Ectodermal cell (in vitro differentiated cells): Measurements from ENCODE around the gene NTHL1.
"Not testable (repeated sequence)": the region's sequence is repeated elsewhere in the genome, so short reads cannot be mapped to it uniquely, and the experiment has no call there.

Experiments used
- H3K27ac ChIP-seq: 2 replicates; pipeline ENCODE4 v1.7.0; 2013; ENCODE audit warnings: mild to moderate bottlenecking, low read depth, low read length; ENCODE audit not compliant: insufficient read depth, poor library complexity, severe bottlenecking
- H3K27me3 ChIP-seq: 2 replicates; pipeline ENCODE4 v1.7.0; 2013; ENCODE audit warnings: mild to moderate bottlenecking, low read length; ENCODE audit not compliant: insufficient read depth, control insufficient read depth, poor library complexity, severe bottlenecking
- H3K36me3 ChIP-seq: one replicate; pipeline ENCODE4 v1.7.0; 2013; ENCODE audit warnings: low read length; ENCODE audit not compliant: control insufficient read depth, insufficient read depth
- H3K4me1 ChIP-seq: one replicate; pipeline ENCODE4 v1.7.0; 2013; ENCODE audit warnings: low read length; ENCODE audit not compliant: control insufficient read depth, insufficient read depth
- H3K4me3 ChIP-seq: 2 replicates; pipeline ENCODE4 v1.7.0; 2013; ENCODE audit warnings: low read depth, low read length, control low read depth; ENCODE audit not compliant: insufficient read depth
- H3K9me3 ChIP-seq: 2 replicates; pipeline ENCODE4 v1.7.0; 2013; ENCODE audit warnings: mild to moderate bottlenecking, low read length, moderate library complexity; ENCODE audit not compliant: control insufficient read depth
- WGBS, 2 experiments: methylation state at CpG; one replicate each; pipeline ENCODE4 v1.1.7; 2013; ENCODE audit warnings: missing lambda C conversion rate in 2 of 2; 5-methylcytosine and 5-hydroxymethylcytosine counted together

NTHL1 gene

GRCh38 chr16:2036200-2036966, 11.3 kb downstream of the NTHL1 start:
- Histone ChIP-seq H3K27me3 (no peaks in the 10 kb centered on the region), H3K4me1 (peaks cover 18% of the 10 kb centered on the region), H3K36me3 (no peaks in the 10 kb centered on the region), H3K4me3 (no peak overlapping the region), H3K9me3 (no peaks in the 10 kb centered on the region), H3K27ac (peak overlapping the region; percentile 60)
- 95% methylated on average over 47 of the region's 47 CpGs for WGBS, 2 experiments

DNA sequence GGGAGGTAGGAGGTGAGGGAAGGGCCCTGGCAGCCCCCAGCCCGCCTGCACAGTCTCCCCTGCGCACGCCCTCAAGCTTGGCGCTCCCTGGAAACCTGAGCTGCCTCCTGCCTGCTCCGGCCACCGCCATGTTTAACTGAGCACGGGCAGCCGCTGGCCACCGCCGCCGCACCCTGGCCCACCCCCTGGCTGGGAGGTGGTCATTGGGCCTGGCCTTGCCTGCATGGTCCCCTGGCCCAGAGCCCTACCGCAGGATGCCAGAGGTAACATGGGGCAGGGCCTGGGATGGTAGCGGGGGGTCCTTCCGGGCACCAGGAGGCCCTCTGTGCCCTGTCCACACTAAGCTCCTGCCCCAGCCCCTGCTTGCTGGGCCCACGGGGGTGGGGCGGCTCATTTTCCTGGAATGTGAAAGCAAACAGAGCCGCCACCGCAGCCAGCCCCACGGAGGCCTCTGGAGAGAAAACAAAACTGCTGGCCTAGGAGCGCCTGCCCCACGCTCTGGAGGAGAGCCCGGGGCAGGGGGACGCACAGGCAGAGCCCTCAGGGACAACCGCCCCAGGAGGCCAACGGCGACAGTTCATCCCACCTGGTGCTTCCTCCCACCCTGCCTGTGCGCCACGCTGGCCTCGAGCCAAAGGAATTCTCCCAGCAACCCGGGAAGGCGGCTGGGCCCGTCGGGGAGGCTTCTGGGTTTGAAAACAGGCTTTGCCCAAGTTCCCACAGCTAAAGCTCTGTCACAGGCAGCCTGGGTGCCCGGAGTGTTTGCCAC, 12.0 kb downstream of the NTHL1 start:
- Histone ChIP-seq H3K27me3 (no peaks in the 10 kb centered on the region), H3K4me1 (peaks cover 18% of the 10 kb centered on the region), H3K36me3 (no peaks in the 10 kb centered on the region), H3K27ac (peak overlapping the region; percentile 60), H3K9me3 (no peaks in the 10 kb centered on the region), H3K4me3 (no peak overlapping the region)
- 80 to 81% methylated on average over 34 of the region's 34 CpGs for WGBS, 2 experiments

GRCh38 chr16:2034696-2035430, 12.8 kb downstream of the NTHL1 start:
- Histone ChIP-seq H3K27ac (no peak overlapping the region), H3K4me3 (no peak overlapping the region), H3K9me3 (no peaks in the 10 kb centered on the region), H3K27me3 (no peaks in the 10 kb centered on the region), H3K36me3 (no peaks in the 10 kb centered on the region), H3K4me1 (peaks cover 18% of the 10 kb centered on the region)
- 91 to 94% methylated on average over 17 of the region's 17 CpGs for WGBS, 2 experiments

- H3K4me3 ChIP-seq, H3K27me3 ChIP-seq, H3K9me3 ChIP-seq, H3K36me3 ChIP-seq: not testable (repeated sequence)
- H3K27ac ChIP-seq, result peak overlapping the region; percentile 1
- H3K4me1 ChIP-seq, result peaks cover 18% of the 10 kb centered on the region
- 87 to 90% methylated on average over 12 to 13 of the region's 32 CpGs for WGBS, 2 experiments
Observed at GRCh38 chr16:2033909-2034695, 13.5 kb downstream of the NTHL1 start.

GRCh38 chr16:2033057-2033908, 14.4 kb downstream of the NTHL1 start:
- Histone ChIP-seq H3K4me3 (no peak overlapping the region), H3K4me1 (peaks cover 18% of the 10 kb centered on the region), H3K27me3 (peaks cover 6% of the 10 kb centered on the region), H3K27ac (peak overlapping the region; percentile 1), H3K9me3 (no peaks in the 10 kb centered on the region), H3K36me3 (no peaks in the 10 kb centered on the region)
- 70 to 72% methylated on average over 37 of the region's 37 CpGs for WGBS, 2 experiments

GRCh38 chr16:2032285-2033056, 15.2 kb downstream of the NTHL1 start:
- no peak overlapping the region for H3K4me3 ChIP-seq
- H3K27me3 ChIP-seq, result peaks cover 14% of the 10 kb centered on the region
- peaks cover 18% of the 10 kb centered on the region for H3K4me1 ChIP-seq
- H3K36me3 ChIP-seq, result no peaks in the 10 kb centered on the region
- WGBS, 2 experiments, result 92 to 94% methylated on average over 15 of the region's 15 CpGs
- no peaks in the 10 kb centered on the region for H3K9me3 ChIP-seq
- no peak overlapping the region for H3K27ac ChIP-seq

GRCh38 chr16:2031081-2031577, 16.5 kb downstream of the NTHL1 start:
- Histone ChIP-seq H3K9me3 (no peaks in the 10 kb centered on the region), H3K4me3 (no peak overlapping the region), H3K36me3 (no peaks in the 10 kb centered on the region), H3K27ac (no peak overlapping the region), H3K4me1 (peaks cover 18% of the 10 kb centered on the region), H3K27me3 (peaks cover 27% of the 10 kb centered on the region)
- 92 to 93% methylated on average over 11 of the region's 11 CpGs for WGBS, 2 experiments

GRCh38 chr16:2030036-2030435, 17.6 kb downstream of the NTHL1 start:
- WGBS, 2 experiments, result 86 to 88% methylated on average over 11 of the region's 11 CpGs
- Histone ChIP-seq H3K4me1 (peaks cover 12% of the 10 kb centered on the region), H3K4me3 (no peak overlapping the region), H3K27me3 (peaks cover 37% of the 10 kb centered on the region), H3K36me3 (no peaks in the 10 kb centered on the region), H3K27ac (no peak overlapping the region), H3K9me3 (no peaks in the 10 kb centered on the region)
